GM19397 (cell line): ENCODE data around the gene ZNF324.
A peak's percentile ranks its signal among the peaks of the same experiment; 100 is the strongest.
"Not testable (repeated sequence)": the region's sequence is repeated elsewhere in the genome, so short reads cannot be mapped to it uniquely, and the experiment has no call there.

Source experiments
- ATAC-seq: cut with Tn5 transposase; IDR thresholded peaks from one replicate; pipeline ENCODE4 v1.9.1; 2021; ENCODE audit warnings: mild to moderate bottlenecking, moderate library complexity; ENCODE audit not compliant: unreplicated experiment

The ZNF324 gene

GRCh38 chr19:58466760-58467589 is at the start of gene ZNF324:
Gene ZNF324 (plus strand): TSS chr19:58467080. CDS start chr19:58469186, 2,106 bp downstream.
- ATAC-seq: peak; percentile 94

DNA sequence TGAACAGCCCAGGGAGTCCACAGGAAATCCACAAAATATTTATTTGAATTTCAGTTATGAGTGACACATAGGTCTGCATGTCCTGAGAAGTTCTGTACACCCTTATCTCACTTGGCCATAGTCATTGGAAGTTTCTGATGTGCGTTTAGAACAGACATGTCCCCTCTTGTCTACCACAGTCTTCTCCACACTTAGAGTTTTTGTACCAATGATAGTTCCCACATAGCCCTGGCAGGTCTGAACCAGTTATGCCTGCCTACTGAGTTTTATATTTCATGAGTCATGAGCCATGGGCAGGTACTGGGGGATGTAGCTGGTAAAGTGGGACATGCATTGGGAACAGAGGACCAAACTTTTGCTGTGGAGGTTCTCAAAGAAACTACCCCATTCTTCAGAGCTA is 38.3 kb upstream of the ZNF324 start:
- no peak for ATAC-seq

GRCh38 chr19:58429745-58430144 is 37.1 kb upstream of the ZNF324 start:
- ATAC-seq: no peak

DNA sequence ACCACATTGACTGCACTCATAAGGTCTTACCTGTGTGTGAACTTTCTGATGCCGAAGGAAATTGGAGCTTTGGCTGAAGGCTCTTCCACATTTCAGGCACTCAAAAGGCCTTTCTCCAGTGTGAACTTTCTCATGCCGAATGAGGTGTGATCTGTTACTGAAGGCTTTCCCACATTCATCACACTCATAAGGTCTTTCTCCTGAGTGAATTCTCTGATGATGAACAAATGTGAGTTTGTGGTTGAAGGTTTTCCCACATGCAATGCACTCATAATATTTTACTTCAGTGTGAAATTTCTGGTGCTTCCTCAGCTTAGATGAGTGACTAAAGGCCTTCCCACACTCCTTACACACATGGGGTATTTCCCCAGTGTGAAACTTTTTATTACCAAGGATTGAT is 32.7 kb upstream of the ZNF324 start:
- ATAC-seq: no peak

GRCh38 chr19:58439576-58440554 is 27.0 kb upstream of the ZNF324 start, which contains the start of gene ZNF132:
Gene ZNF132 (minus strand): TSS chr19:58440153. CDS start chr19:58439821, 332 bp downstream.
- ATAC-seq: peak; percentile 96

DNA sequence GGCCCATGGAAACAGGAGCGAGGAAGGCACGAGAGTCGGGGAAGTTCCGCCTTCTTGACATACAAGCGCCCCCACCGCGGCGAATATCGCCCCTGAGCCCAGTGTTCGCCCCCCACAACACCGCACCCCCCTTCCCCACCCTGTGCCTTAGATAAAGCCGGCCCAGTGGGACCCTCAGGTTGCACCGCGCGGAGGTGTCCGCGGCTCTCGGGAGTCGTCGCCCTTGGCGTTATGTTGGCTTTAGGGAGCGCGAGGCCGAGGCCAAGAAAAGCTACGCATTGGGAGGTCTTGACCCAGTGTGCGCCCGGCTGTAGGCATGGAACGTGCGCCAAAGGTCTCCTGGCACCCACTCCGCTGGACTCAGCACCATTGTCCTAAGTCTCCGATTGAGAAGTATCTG is 26.3 kb upstream of the ZNF324 start:
- no peak for ATAC-seq

GRCh38 chr19:58442986-58443385 is 23.9 kb upstream of the ZNF324 start:
- ATAC-seq: not testable (repeated sequence)

DNA sequence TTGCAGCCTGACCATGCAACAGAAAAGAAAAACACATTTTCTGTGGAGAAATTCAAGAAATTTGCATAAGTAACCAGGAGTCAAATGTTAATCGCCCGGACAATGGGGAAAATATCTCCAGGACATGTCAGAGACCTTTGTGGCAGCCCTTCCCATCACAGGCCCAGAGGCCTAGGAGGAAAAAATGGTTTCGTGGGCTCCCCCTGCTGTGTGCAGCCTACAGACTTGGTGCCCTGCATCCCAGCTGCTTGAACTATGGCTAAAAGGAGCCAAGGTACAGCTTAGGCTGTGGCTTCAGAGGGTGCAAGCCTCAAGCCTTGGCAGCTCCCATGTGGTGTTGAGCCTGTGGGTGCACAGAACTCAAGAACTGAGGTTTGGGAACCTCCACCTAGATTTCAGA is 18.0 kb upstream of the ZNF324 start:
- not testable (repeated sequence) for ATAC-seq

DNA sequence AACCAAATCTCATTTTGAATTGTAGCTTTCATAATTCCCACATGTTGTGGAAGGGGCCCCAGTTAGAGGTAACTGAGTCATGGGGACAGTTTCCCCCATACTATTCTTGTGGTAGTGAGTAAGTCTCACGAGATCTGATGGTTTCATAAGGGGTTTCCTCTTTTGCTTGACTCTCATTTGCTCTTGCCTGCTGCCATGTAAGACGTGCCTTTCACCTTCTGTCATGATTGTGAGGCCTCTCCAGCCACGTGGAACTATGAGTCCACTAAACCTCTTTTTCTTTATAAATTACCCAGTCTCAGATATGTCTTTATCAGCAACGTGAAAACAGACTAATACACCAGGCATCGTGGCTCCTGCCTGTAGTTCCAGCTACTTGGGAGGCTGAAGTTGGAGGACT is 16.9 kb upstream of the ZNF324 start:
- ATAC-seq: not testable (repeated sequence)

DNA sequence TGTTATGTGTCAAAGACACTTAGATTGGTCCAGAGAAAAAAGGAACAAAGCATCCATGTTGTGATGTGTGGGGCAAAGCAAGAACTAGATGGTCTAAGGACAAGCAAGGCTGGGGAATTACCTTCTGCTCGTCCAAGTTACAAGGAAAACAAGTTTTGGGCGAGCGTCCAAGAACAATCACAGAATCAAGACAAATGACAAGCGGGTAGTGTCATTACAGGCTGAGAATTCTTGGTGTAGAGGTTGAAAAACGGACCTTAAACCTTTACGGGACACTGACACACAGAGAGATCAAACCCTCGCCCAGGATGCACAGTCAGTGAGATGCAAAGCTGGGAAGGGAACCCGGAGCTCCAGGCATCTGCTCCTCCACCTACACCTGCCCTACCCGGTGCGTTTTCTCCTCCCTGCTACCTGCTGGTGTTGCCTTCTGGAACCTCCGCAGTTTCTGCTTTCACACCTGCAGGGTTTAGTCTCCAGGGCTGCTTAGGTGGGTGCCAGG is 16.0 kb upstream of the ZNF324 start:
- ATAC-seq: no peak

GRCh38 chr19:58451358-58452101 is 15.3 kb upstream of the ZNF324 start, which contains the start of gene ZNF324B:
Gene ZNF324B (plus strand): TSS chr19:58451622. CDS start chr19:58453702, 2,080 bp downstream.
- ATAC-seq: peak; percentile 93

GRCh38 chr19:58453743-58454142 is 13.1 kb upstream of the ZNF324 start:
- no peak for ATAC-seq

GRCh38 chr19:58455306-58455705 is 11.6 kb upstream of the ZNF324 start:
- no peak for ATAC-seq

DNA sequence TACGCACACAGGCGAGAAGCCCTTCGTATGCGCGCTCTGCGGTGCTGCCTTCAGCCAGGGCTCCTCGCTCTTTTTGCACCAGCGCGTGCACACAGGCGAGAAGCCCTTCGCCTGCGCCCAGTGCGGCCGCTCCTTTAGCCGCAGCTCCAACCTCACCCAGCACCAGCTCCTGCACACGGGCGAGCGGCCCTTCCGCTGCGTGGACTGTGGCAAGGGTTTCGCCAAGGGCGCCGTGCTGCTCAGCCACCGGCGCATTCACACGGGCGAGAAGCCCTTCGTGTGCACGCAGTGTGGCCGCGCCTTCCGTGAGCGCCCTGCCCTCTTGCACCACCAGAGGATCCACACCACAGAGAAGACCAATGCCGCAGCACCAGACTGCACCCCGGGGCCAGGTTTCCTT is 10.8 kb upstream of the ZNF324 start:
- ATAC-seq: no peak

- ATAC-seq: no peak
Measured at GRCh38 chr19:58460039-58460438, 6.8 kb upstream of the ZNF324 start.

GRCh38 chr19:58466089-58466759 is 656 bp upstream of the ZNF324 start:
- ATAC-seq: no peak

GRCh38 chr19:58468216-58468839 is 1.4 kb downstream of the ZNF324 start:
- no peak for ATAC-seq

DNA sequence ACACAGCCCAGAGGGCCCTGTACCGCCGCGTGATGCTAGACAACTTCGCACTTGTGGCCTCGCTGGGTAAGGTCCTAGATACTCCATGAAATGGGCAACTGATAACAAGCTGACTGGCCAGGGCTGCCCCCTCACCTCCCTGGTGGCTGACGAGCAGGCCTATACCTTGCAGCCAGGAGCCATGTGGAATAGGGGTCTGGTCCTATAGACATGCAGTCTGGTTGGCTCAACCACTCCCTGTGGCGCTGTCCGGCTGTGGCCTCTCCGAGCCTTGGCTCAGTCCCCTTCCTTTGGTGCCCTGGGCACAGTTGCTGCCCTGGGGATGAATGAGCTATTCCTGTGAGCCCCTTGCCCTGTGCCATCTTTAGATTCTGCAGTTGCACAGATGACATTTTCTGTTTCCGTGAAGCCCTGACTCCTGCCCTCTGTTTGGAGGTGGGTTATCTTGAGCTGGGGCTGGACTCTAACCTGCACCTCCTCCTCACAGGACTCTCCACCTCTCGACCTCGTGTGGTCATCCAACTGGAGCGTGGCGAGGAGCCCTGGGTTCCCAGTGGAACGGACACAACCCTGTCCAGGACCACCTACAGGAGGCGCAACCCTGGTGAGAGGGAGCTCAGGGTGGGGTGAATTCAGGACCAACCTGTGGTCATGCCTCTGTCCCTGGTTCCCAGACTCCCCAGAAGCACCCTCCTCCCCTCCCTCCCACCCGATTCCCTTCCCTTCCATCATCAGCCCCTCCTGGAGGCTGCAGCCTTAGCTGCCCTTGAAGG is 2.5 kb downstream of the ZNF324 start:
- no peak for ATAC-seq
